Raji (cell line): ENCODE measurements around the gene PTPRQ.

Experiments used
- POLR2A ChIP-seq: IDR thresholded peaks from 2 replicates; pipeline ENCODE4 v1.6.1; 2011; ENCODE audit warnings: low read depth, low read length, control low read depth; ENCODE audit not compliant: insufficient read depth

Gene PTPRQ

GRCh38 chr12:80442426-80443222 lies 1.4 kb upstream of the PTPRQ start:
- TF ChIP-seq POLR2A, result no peak

- TF ChIP-seq POLR2A, result no peak
Measured at GRCh38 chr12:80445083-80445793, 1.2 kb downstream of the PTPRQ start.

GRCh38 chr12:80456513-80456912 lies 12.5 kb downstream of the PTPRQ start:
- TF ChIP-seq POLR2A, result no peak

GRCh38 chr12:80460972-80461371 lies 16.9 kb downstream of the PTPRQ start:
- TF ChIP-seq POLR2A, result no peak

GRCh38 chr12:80469681-80470080 lies 25.6 kb downstream of the PTPRQ start:
- no peak for TF ChIP-seq POLR2A

- no peak for TF ChIP-seq POLR2A
Measured at GRCh38 chr12:80470403-80470802, 26.4 kb downstream of the PTPRQ start.

- TF ChIP-seq POLR2A, result no peak
Measured at GRCh38 chr12:80472236-80472635, 28.2 kb downstream of the PTPRQ start.

- no peak for TF ChIP-seq POLR2A
Measured at GRCh38 chr12:80472911-80473500, 29.0 kb downstream of the PTPRQ start.

- TF ChIP-seq POLR2A, result no peak
Measured at GRCh38 chr12:80484746-80485145, 40.7 kb downstream of the PTPRQ start.

- TF ChIP-seq POLR2A, result no peak
Measured at GRCh38 chr12:80485222-80485987, 41.4 kb downstream of the PTPRQ start.

- TF ChIP-seq POLR2A, result no peak
Measured at GRCh38 chr12:80490329-80490728, 46.3 kb downstream of the PTPRQ start.

- no peak for TF ChIP-seq POLR2A
Measured at GRCh38 chr12:80491166-80491565, 47.1 kb downstream of the PTPRQ start.

- no peak for TF ChIP-seq POLR2A
Measured at GRCh38 chr12:80493466-80493865, 49.4 kb downstream of the PTPRQ start.

GRCh38 chr12:80494836-80495235 lies 50.8 kb downstream of the PTPRQ start:
- TF ChIP-seq POLR2A, result no peak

- TF ChIP-seq POLR2A, result no peak
Measured at GRCh38 chr12:80498059-80498728, 54.2 kb downstream of the PTPRQ start.
